ENCODE data around the gene UNC13D.
A peak's percentile ranks its signal among the peaks of the same experiment; 100 is the strongest.

UNC13D gene

GRCh38 chr17:75819116-75819515, 25.1 kb downstream of the UNC13D start:
- H3K36me3 ChIP-seq (ENCODE audit: control insufficient read depth, insufficient read depth, low read length), result peaks cover 84% of the 10 kb centered on the region

GRCh38 chr17:75818326-75818885, 25.8 kb downstream of the UNC13D start:
- 96% methylated on average over 16 of the region's 16 CpGs for WGBS, 2 experiments

More at GRCh38 chr17:75819116-75819515, 25.1 kb downstream of the UNC13D start:
- Histone ChIP-seq H3K27me3 (ENCODE audit: control insufficient read depth, insufficient read depth, low read length, poor library complexity, severe bottlenecking) (no peaks in the 10 kb centered on the region), H3K9me3 (ENCODE audit: control insufficient read depth, low read length) (no peaks in the 10 kb centered on the region), H3K4me1 (ENCODE audit: control insufficient read depth, insufficient read depth, low read length) (no peaks in the 10 kb centered on the region), H3K27ac (ENCODE audit: insufficient read depth, low read depth, low read length, poor library complexity, severe bottlenecking) (no peak overlapping the region), H3K4me3 (ENCODE audit: insufficient read depth, low read depth, low read length) (no peak overlapping the region)
- WGBS, 2 experiments, result 95 to 98% methylated on average over 7 of the region's 7 CpGs

GRCh38 chr17:75817571-75817970, 26.6 kb downstream of the UNC13D start:
- Histone ChIP-seq H3K27ac (ENCODE audit: insufficient read depth, low read depth, low read length, poor library complexity, severe bottlenecking) (no peak overlapping the region), H3K4me3 (ENCODE audit: insufficient read depth, low read depth, low read length) (no peak overlapping the region), H3K9me3 (ENCODE audit: control insufficient read depth, low read length) (no peaks in the 10 kb centered on the region), H3K36me3 (ENCODE audit: control insufficient read depth, insufficient read depth, low read length) (peaks cover 82% of the 10 kb centered on the region), H3K4me1 (ENCODE audit: control insufficient read depth, insufficient read depth, low read length) (no peaks in the 10 kb centered on the region), H3K27me3 (ENCODE audit: control insufficient read depth, insufficient read depth, low read length, poor library complexity, severe bottlenecking) (no peaks in the 10 kb centered on the region)
- WGBS, 2 experiments, result 93 to 96% methylated on average over 6 of the region's 6 CpGs

More at GRCh38 chr17:75818326-75818885, 25.8 kb downstream of the UNC13D start:
- Histone ChIP-seq H3K4me3 (ENCODE audit: insufficient read depth, low read depth, low read length) (no peak overlapping the region), H3K36me3 (ENCODE audit: control insufficient read depth, insufficient read depth, low read length) (peaks cover 81% of the 10 kb centered on the region), H3K27ac (ENCODE audit: insufficient read depth, low read depth, low read length, poor library complexity, severe bottlenecking) (no peak overlapping the region), H3K27me3 (ENCODE audit: control insufficient read depth, insufficient read depth, low read length, poor library complexity, severe bottlenecking) (no peaks in the 10 kb centered on the region), H3K4me1 (ENCODE audit: control insufficient read depth, insufficient read depth, low read length) (no peaks in the 10 kb centered on the region), H3K9me3 (ENCODE audit: control insufficient read depth, low read length) (no peaks in the 10 kb centered on the region)

- Histone ChIP-seq H3K36me3 (ENCODE audit: control insufficient read depth, insufficient read depth, low read length) (peaks cover 80% of the 10 kb centered on the region), H3K4me1 (ENCODE audit: control insufficient read depth, insufficient read depth, low read length) (no peaks in the 10 kb centered on the region), H3K27ac (ENCODE audit: insufficient read depth, low read depth, low read length, poor library complexity, severe bottlenecking) (no peak overlapping the region), H3K9me3 (ENCODE audit: control insufficient read depth, low read length) (no peaks in the 10 kb centered on the region), H3K27me3 (ENCODE audit: control insufficient read depth, insufficient read depth, low read length, poor library complexity, severe bottlenecking) (no peaks in the 10 kb centered on the region), H3K4me3 (ENCODE audit: insufficient read depth, low read depth, low read length) (no peak overlapping the region)
- 91 to 92% methylated on average over 9 of the region's 9 CpGs for WGBS, 2 experiments
Observed at GRCh38 chr17:75816693-75817092, 27.5 kb downstream of the UNC13D start.

GRCh38 chr17:75815399-75815798, 28.8 kb downstream of the UNC13D start:
- Histone ChIP-seq H3K9me3 (ENCODE audit: control insufficient read depth, low read length) (no peaks in the 10 kb centered on the region), H3K27ac (ENCODE audit: insufficient read depth, low read depth, low read length, poor library complexity, severe bottlenecking) (no peak overlapping the region), H3K4me1 (ENCODE audit: control insufficient read depth, insufficient read depth, low read length) (no peaks in the 10 kb centered on the region), H3K36me3 (ENCODE audit: control insufficient read depth, insufficient read depth, low read length) (peaks cover 82% of the 10 kb centered on the region), H3K27me3 (ENCODE audit: control insufficient read depth, insufficient read depth, low read length, poor library complexity, severe bottlenecking) (no peaks in the 10 kb centered on the region), H3K4me3 (ENCODE audit: insufficient read depth, low read depth, low read length) (no peak overlapping the region)
- 97 to 99% methylated on average over 3 of the region's 3 CpGs for WGBS, 2 experiments

- Histone ChIP-seq H3K9me3 (ENCODE audit: control insufficient read depth, low read length) (no peaks in the 10 kb centered on the region), H3K4me1 (ENCODE audit: control insufficient read depth, insufficient read depth, low read length) (no peaks in the 10 kb centered on the region), H3K27ac (ENCODE audit: insufficient read depth, low read depth, low read length, poor library complexity, severe bottlenecking) (peak overlapping the region; percentile 36), H3K36me3 (ENCODE audit: control insufficient read depth, insufficient read depth, low read length) (peaks cover 77% of the 10 kb centered on the region), H3K27me3 (ENCODE audit: control insufficient read depth, insufficient read depth, low read length, poor library complexity, severe bottlenecking) (no peaks in the 10 kb centered on the region), H3K4me3 (ENCODE audit: insufficient read depth, low read depth, low read length) (no peak overlapping the region)
- WGBS, 2 experiments, result 94 to 96% methylated on average over 13 of the region's 13 CpGs
Observed at GRCh38 chr17:75814900-75815373, 29.3 kb downstream of the UNC13D start.

- WGBS, 2 experiments, result 95% methylated on average over 6 of the region's 6 CpGs
- no peaks in the 10 kb centered on the region for H3K4me1 ChIP-seq (ENCODE audit: control insufficient read depth, insufficient read depth, low read length)
- H3K9me3 ChIP-seq (ENCODE audit: control insufficient read depth, low read length), result no peaks in the 10 kb centered on the region
- H3K36me3 ChIP-seq (ENCODE audit: control insufficient read depth, insufficient read depth, low read length), result peaks cover 74% of the 10 kb centered on the region
- no peaks in the 10 kb centered on the region for H3K27me3 ChIP-seq (ENCODE audit: control insufficient read depth, insufficient read depth, low read length, poor library complexity, severe bottlenecking)
- H3K27ac ChIP-seq (ENCODE audit: insufficient read depth, low read depth, low read length, poor library complexity, severe bottlenecking), result no peak overlapping the region
- no peak overlapping the region for H3K4me3 ChIP-seq (ENCODE audit: insufficient read depth, low read depth, low read length)
Observed at GRCh38 chr17:75814021-75814395, 30.2 kb downstream of the UNC13D start.

- H3K36me3 ChIP-seq (ENCODE audit: control insufficient read depth, insufficient read depth, low read length), result peaks cover 68% of the 10 kb centered on the region
- H3K9me3 ChIP-seq (ENCODE audit: control insufficient read depth, low read length), result no peaks in the 10 kb centered on the region
- H3K4me3 ChIP-seq (ENCODE audit: insufficient read depth, low read depth, low read length), result no peak overlapping the region
- no peak overlapping the region for H3K27ac ChIP-seq (ENCODE audit: insufficient read depth, low read depth, low read length, poor library complexity, severe bottlenecking)
- H3K4me1 ChIP-seq (ENCODE audit: control insufficient read depth, insufficient read depth, low read length), result no peaks in the 10 kb centered on the region
- 96 to 97% methylated on average over 24 of the region's 24 CpGs for WGBS, 2 experiments
- no peaks in the 10 kb centered on the region for H3K27me3 ChIP-seq (ENCODE audit: control insufficient read depth, insufficient read depth, low read length, poor library complexity, severe bottlenecking)
Observed at GRCh38 chr17:75813081-75814020, 30.9 kb downstream of the UNC13D start.

- H3K27ac ChIP-seq (ENCODE audit: insufficient read depth, low read depth, low read length, poor library complexity, severe bottlenecking), result no peak overlapping the region
- peaks cover 58% of the 10 kb centered on the region for H3K36me3 ChIP-seq (ENCODE audit: control insufficient read depth, insufficient read depth, low read length)
- no peaks in the 10 kb centered on the region for H3K4me1 ChIP-seq (ENCODE audit: control insufficient read depth, insufficient read depth, low read length)
- no peak overlapping the region for H3K4me3 ChIP-seq (ENCODE audit: insufficient read depth, low read depth, low read length)
- no peaks in the 10 kb centered on the region for H3K9me3 ChIP-seq (ENCODE audit: control insufficient read depth, low read length)
- 96 to 97% methylated on average over 27 of the region's 27 CpGs for WGBS, 2 experiments
- H3K27me3 ChIP-seq (ENCODE audit: control insufficient read depth, insufficient read depth, low read length, poor library complexity, severe bottlenecking), result no peaks in the 10 kb centered on the region
Observed at GRCh38 chr17:75812096-75813013, 31.8 kb downstream of the UNC13D start.

Data from ectodermal cell (in vitro differentiated cells).